ENCODE results near the gene INSIG1.

The INSIG1 gene

GRCh38 chr7:155305231-155305904 is 7.7 kb downstream of the INSIG1 start:
- DNase-seq: no peak

- DNase-seq: no peak
Observed at GRCh38 chr7:155306673-155307470, 9.2 kb downstream of the INSIG1 start.

GRCh38 chr7:155308330-155309020 is 10.8 kb downstream of the INSIG1 start:
- no peak for DNase-seq

- DNase-seq: no peak
Observed at GRCh38 chr7:155309021-155309338, 11.3 kb downstream of the INSIG1 start.

- no peak for DNase-seq
Observed at GRCh38 chr7:155310425-155311114, 12.9 kb downstream of the INSIG1 start.

GRCh38 chr7:155311826-155312537 is 14.3 kb downstream of the INSIG1 start:
- no peak for DNase-seq

GRCh38 chr7:155312633-155313032 is 15.0 kb downstream of the INSIG1 start:
- DNase-seq: no peak

GRCh38 chr7:155313096-155313495 is 15.4 kb downstream of the INSIG1 start:
- DNase-seq: no peak

- DNase-seq: no peak
Observed at GRCh38 chr7:155315977-155316376, 18.3 kb downstream of the INSIG1 start.

GRCh38 chr7:155316427-155317113 is 18.9 kb downstream of the INSIG1 start:
- no peak for DNase-seq

GRCh38 chr7:155317114-155317434 is 19.4 kb downstream of the INSIG1 start:
- no peak for DNase-seq

GRCh38 chr7:155318245-155318644 is 20.6 kb downstream of the INSIG1 start:
- no peak for DNase-seq

GRCh38 chr7:155322530-155322929 is 24.9 kb downstream of the INSIG1 start:
- no peak for DNase-seq

- no peak for DNase-seq
Observed at GRCh38 chr7:155323001-155323638, 25.4 kb downstream of the INSIG1 start.

GRCh38 chr7:155324012-155324917 is 26.6 kb downstream of the INSIG1 start:
- no peak for DNase-seq

- DNase-seq: no peak
Observed at GRCh38 chr7:155324918-155325235, 27.2 kb downstream of the INSIG1 start.

GRCh38 chr7:155326385-155326784 is 28.7 kb downstream of the INSIG1 start:
- DNase-seq: no peak

GRCh38 chr7:155327590-155328320 is 30.1 kb downstream of the INSIG1 start:
- no peak for DNase-seq

- DNase-seq: no peak
Observed at GRCh38 chr7:155329225-155329624, 31.5 kb downstream of the INSIG1 start.

- DNase-seq: no peak
Observed at GRCh38 chr7:155331396-155331795, 33.7 kb downstream of the INSIG1 start.
